ENCODE data around the gene DTNA.

The DTNA gene

DNA sequence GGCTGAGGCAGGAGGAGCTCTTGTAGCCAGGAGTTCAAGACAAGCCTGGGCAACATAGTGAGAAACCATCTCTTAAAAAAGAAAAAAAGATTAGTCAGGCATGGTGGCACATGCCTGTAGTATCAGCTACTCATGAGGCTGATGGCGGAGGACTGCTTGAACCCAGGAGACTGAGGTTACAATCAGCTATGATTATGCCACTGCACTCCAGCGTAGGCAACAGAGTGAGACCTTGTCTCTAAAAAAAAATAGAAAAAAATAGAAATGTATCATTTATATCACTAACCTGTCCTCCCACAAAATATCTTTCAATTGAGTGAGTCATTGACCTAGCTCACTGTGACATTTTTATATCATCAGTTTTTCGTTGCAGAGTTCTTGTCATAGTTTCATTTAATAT, 152.5 kb downstream of the DTNA start:
- H3K79me2 ChIP-seq (ENCODE audit: insufficient read depth, low read length) = no peaks in the 10 kb centered on the region
- no peak overlapping the region for H3K4me2 ChIP-seq (ENCODE audit: insufficient read depth, low read length)
- no peaks in the 10 kb centered on the region for H3K9me3 ChIP-seq (ENCODE audit: insufficient read depth, low read length, severe bottlenecking)
- H2AFZ ChIP-seq (ENCODE audit: low read depth, low read length) = no peak overlapping the region; the same call in 1 of the 2 replicates
- TF ChIP-seq EZH2 (IDR thresholded peaks at IDR 0.05; ENCODE audit: borderline replicate concordance, low read depth, low read length, severe bottlenecking) = no peak
- TF ChIP-seq, protein P1, sequence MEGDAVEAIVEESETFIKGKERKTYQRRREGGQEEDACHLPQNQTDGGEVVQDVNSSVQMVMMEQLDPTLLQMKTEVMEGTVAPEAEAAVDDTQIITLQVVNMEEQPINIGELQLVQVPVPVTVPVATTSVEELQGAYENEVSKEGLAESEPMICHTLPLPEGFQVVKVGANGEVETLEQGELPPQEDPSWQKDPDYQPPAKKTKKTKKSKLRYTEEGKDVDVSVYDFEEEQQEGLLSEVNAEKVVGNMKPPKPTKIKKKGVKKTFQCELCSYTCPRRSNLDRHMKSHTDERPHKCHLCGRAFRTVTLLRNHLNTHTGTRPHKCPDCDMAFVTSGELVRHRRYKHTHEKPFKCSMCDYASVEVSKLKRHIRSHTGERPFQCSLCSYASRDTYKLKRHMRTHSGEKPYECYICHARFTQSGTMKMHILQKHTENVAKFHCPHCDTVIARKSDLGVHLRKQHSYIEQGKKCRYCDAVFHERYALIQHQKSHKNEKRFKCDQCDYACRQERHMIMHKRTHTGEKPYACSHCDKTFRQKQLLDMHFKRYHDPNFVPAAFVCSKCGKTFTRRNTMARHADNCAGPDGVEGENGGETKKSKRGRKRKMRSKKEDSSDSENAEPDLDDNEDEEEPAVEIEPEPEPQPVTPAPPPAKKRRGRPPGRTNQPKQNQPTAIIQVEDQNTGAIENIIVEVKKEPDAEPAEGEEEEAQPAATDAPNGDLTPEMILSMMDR (IDR thresholded peaks at IDR 0.05; ENCODE audit: borderline replicate concordance, extremely low read depth, low read length, poor library complexity, severe bottlenecking) = no peak
- ATAC-seq (ENCODE audit: insufficient read depth, low read depth) (no peak), DNase-seq (no peak)
- H3K27ac ChIP-seq (ENCODE audit: low read length) = no peak overlapping the region
- H4K20me1 ChIP-seq (ENCODE audit: insufficient read depth, low read length) = no peaks in the 10 kb centered on the region
- H3K4me3 ChIP-seq (ENCODE audit: low read depth in 1 of 2, low read length in 2 of 2) = no peak overlapping the region
- no peaks in the 10 kb centered on the region for H3K36me3 ChIP-seq (ENCODE audit: insufficient read depth, low read length)
- H3K9ac ChIP-seq (ENCODE audit: low read depth, low read length) = no peak overlapping the region
- peaks cover 39% of the 10 kb centered on the region for H3K4me1 ChIP-seq (ENCODE audit: insufficient read depth, low read length)
- H3K27me3 ChIP-seq (ENCODE audit: insufficient read depth, low read length, poor library complexity) = no peaks in the 10 kb centered on the region

DNA sequence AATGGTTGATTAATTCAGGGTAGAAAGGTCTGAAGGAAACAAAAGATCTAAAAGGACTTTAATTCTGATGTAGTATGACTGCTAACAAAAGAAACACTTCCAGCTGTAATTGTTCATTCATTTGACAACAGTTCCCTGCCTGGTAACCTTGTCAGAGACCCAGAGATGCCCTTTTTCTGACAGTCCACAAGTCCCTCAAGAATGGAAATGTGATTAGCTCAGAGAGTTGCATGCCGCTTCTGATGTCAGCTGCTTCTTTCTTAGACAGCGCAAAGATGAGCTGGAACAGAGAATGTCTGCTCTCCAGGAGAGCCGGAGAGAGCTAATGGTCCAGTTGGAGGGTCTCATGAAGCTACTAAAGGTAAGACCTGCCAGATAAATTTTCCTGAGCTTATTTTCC, 153.6 kb downstream of the DTNA start:
- Histone ChIP-seq H3K27ac (ENCODE audit: low read length) (no peak overlapping the region), H3K9ac (ENCODE audit: low read depth, low read length) (no peak overlapping the region), H4K20me1 (ENCODE audit: insufficient read depth, low read length) (no peaks in the 10 kb centered on the region), H3K79me2 (ENCODE audit: insufficient read depth, low read length) (no peaks in the 10 kb centered on the region), H3K4me1 (ENCODE audit: insufficient read depth, low read length) (peaks cover 39% of the 10 kb centered on the region), H3K27me3 (ENCODE audit: insufficient read depth, low read length, poor library complexity) (no peaks in the 10 kb centered on the region), H2AFZ (ENCODE audit: low read depth, low read length) (peak overlapping the region; percentile 54; the same call in 1 of the 2 replicates), H3K4me2 (ENCODE audit: insufficient read depth, low read length) (no peak overlapping the region), H3K36me3 (ENCODE audit: insufficient read depth, low read length) (no peaks in the 10 kb centered on the region), H3K4me3 (ENCODE audit: low read depth in 1 of 2, low read length in 2 of 2) (no peak overlapping the region), H3K9me3 (ENCODE audit: insufficient read depth, low read length, severe bottlenecking) (no peaks in the 10 kb centered on the region)
- TF ChIP-seq EZH2 (IDR thresholded peaks at IDR 0.05; ENCODE audit: borderline replicate concordance, low read depth, low read length, severe bottlenecking) = no peak
- TF ChIP-seq, protein P1 (IDR thresholded peaks at IDR 0.05; ENCODE audit: borderline replicate concordance, extremely low read depth, low read length, poor library complexity, severe bottlenecking) = no peak
- ATAC-seq (ENCODE audit: insufficient read depth, low read depth) (no peak), DNase-seq (no peak)

DNA sequence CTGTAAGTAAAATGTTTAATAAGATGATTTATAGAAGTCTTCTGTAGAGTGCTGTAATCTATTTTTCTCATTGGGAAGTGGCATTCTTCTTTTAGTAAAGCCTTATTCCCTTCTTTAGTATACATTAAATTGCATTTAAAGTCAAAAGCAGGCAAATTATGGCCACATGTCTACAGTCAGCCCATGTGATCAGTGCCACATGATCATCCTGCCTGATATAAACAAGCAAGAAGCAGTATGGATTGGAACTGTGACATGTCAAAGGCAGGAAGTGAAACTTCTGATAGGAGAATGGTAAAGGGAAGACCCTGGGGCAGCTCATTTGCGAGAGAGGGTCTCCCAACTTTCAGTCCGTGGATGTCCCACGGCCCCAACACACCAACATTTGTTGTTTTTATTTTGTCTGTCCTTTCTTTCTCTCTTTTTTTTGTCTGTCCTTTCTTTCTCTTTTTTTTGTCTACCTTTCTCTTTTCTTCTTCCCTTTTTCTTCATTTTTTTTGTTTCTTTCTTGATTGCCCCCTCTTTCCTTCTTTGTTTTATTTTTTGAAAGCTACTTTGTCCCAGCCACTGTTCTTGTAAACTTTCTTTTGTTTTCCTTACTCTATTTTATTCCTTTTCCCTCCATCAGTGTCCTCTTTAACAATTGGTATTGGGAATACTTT, 154.9 kb downstream of the DTNA start:
- H3K27ac ChIP-seq (ENCODE audit: low read length) = peak overlapping the region; percentile 46; the same call in 1 of the 2 replicates
- H2AFZ ChIP-seq (ENCODE audit: low read depth, low read length) = peak overlapping the region; percentile 75
- H3K9me3 ChIP-seq (ENCODE audit: insufficient read depth, low read length, severe bottlenecking) = no peaks in the 10 kb centered on the region
- no peak overlapping the region for H3K9ac ChIP-seq (ENCODE audit: low read depth, low read length)
- no peaks in the 10 kb centered on the region for H3K36me3 ChIP-seq (ENCODE audit: insufficient read depth, low read length)
- H4K20me1 ChIP-seq (ENCODE audit: insufficient read depth, low read length) = no peaks in the 10 kb centered on the region
- TF ChIP-seq, protein P1 (IDR thresholded peaks at IDR 0.05; ENCODE audit: borderline replicate concordance, extremely low read depth, low read length, poor library complexity, severe bottlenecking) = no peak
- no peak for TF ChIP-seq EZH2 (IDR thresholded peaks at IDR 0.05; ENCODE audit: borderline replicate concordance, low read depth, low read length, severe bottlenecking)
- DNase-seq (no peak), ATAC-seq (ENCODE audit: insufficient read depth, low read depth) (no peak)
- no peak overlapping the region for H3K4me3 ChIP-seq (ENCODE audit: low read depth in 1 of 2, low read length in 2 of 2)
- no peak overlapping the region for H3K4me2 ChIP-seq (ENCODE audit: insufficient read depth, low read length)
- no peaks in the 10 kb centered on the region for H3K27me3 ChIP-seq (ENCODE audit: insufficient read depth, low read length, poor library complexity)
- peaks cover 32% of the 10 kb centered on the region for H3K4me1 ChIP-seq (ENCODE audit: insufficient read depth, low read length)
- no peaks in the 10 kb centered on the region for H3K79me2 ChIP-seq (ENCODE audit: insufficient read depth, low read length)

Data from DND-41 (cell line).